Measurements from ENCODE around the gene CWH43.
"Not testable (repeated sequence)": the region's sequence is repeated elsewhere in the genome, so short reads cannot be mapped to it uniquely, and the experiment has no call there.

CWH43 gene

DNA sequence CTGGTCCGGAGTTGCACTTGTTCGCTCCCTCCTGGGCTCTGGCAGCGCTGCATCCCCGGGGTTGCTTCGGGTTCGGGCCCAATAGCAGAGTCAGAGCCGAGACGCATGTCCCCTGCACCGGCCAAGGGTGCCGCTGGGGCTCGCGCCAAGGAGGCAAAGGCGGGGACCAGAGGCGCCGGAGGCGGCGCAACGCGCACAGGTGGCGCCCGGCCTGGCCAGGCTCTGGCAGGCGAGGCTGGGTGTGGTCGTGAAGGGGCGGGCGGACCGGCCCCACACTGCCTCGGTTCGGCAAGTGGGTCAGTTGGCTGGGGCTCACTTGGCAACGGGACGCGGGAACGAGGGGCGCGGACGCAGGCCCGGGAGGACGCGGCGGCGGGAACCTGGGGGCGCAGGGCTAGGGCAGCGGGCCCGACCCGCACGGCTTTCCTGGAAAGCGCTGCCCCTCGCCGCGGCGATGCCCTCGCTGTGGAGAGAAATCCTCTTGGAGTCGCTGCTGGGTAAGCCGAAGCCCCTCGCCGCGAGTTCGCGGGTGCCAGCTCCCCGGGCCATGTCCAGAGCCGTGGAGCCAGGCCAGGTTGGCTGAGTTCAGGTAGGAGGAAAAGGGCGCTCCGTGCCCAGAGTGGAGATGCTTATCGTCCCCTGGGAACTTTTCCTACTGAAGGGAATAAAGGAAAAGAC lies at the start of gene CWH43:
TSS of gene CWH43 (plus strand) at position 300 of the 678 bp plus-strand sequence. CDS start at position 455, 155 bp downstream.
- DNase-seq, result no peak

DNA sequence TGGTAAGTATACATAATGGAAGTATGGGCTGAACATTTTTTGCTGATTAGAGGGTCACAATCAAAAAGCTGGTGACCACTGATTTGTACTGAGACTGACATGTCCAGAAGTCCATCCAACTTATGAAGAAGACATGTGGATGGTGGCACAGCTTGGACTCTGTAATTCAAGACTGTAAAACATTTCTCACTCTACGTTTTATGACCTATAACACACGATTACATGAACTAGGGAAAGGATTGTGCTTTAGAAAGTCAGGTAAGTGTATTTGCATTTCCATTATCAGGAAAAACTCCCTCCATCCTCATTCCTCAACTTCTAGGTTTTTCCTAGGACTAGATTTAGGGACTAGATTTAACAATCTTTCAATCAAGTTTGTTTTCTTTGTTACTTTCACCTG lies 49.0 kb upstream of the CWH43 start:
- DNase-seq, result no peak

DNA sequence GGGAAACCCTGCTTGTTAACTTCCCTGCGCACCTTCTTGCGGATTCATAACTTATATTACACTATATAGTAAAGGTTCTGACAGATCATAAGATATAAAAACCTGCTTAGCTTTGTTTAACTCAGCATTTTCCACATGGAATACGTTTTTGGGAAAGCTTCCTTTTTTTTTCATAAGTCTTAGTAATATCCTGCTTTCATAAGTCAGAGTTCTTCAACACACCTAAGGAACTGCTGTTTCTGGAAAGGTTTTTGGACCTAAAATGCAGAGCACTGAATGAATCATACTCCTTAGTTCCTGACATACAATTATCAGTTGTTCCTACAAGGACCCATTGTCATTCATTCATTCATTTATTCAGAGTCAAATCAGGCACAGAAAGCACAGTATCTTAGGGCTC lies 47.2 kb upstream of the CWH43 start:
- DNase-seq, result no peak

DNA sequence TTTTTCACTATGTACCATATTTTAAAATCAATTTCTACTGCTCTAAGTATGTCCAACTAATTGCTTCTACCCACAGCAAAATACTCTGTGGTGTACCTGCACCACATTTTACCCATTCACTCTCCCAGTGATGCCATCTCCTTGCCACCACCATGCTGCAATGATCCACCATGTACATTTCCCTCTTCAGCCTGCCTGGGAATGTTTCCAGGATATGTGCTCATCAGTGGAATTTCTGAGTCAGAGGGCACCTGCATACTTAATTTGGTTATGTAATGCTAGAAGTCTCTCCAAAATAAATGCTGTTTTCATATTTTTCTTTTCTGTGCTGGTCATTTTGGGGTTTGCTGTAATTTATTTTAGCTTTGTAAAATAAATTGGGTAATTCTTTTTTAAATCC lies 46.3 kb upstream of the CWH43 start:
- DNase-seq, result no peak

DNA sequence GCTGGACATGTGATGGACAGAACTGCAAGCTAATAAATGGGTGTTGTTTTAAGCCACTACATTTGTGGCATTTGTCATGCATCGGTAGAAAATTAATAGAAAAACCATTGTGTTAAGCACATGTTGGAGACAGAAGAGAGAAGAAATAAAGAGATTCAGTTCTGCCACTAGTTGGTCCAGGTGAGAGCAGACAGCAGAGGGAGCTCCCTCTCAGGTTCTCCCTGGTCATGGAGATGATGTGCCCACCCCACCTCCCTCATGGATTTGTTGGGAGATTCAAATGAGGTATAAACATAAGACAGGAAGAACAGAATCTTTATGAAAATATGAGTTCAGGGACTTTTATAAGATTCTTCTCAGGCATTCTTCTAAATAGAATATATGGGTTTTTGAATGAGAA lies 42.7 kb upstream of the CWH43 start:
- no peak for DNase-seq

DNA sequence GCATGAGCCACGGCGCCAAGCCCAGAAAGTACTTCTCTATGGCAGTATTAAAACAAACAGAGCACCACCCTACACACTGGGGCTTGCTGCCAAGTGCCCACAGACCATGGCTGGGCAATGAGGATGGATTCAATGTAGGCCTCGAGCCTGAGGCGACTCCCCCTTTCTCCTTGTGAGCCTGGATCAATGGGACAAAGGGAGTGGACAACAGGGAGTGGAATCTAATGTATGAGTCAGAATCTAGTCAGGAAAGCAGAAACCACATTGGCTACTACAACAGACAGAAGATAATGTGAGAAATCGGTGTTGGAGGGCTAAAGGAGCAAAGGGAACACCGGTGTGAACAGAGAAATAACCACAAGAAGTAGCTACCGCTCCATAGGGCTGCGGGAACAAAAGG lies 41.8 kb upstream of the CWH43 start:
- no peak for DNase-seq

DNA sequence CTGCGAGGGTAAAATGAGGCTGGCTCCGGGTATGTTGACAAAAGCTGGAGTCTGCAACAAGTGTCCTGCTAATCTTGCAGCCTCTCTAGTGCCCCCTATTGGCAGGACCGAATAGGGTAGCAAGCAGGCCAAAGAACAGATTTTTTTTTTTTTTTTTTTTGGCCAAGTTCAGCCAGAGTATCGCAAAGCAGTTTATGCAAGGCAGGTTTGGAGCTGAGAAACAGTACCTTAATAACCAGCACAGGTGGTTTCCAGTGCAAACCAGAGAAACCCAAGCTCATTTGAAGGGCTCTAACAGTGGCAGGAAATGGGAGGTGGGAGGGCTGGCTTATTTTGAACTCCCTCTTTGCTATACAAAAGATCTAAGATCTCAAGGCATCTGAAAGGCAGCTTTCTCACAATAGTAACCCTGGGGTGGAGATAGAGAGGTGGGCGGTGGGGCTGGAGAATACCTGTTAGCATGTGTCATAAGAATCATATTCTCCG lies 41.3 kb upstream of the CWH43 start:
- DNase-seq, result no peak

DNA sequence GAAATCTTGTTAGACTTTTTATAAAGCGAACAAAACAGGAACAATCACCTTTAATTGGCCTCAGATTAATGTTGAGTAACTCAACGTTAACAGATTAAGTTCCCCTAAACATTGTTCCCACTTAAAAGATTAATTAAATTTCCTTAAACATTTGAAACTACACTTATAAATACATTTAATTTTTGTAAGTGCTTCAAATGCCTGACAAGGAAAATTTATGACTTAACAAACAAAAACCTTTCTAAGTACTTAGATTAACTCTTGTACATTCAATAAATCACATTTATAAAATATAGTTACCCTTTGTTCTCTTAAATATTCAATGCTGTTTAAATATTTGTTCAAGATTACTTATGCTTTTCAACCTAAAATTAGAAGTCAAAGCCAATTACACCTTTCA lies 40.1 kb upstream of the CWH43 start:
- no peak for DNase-seq

DNA sequence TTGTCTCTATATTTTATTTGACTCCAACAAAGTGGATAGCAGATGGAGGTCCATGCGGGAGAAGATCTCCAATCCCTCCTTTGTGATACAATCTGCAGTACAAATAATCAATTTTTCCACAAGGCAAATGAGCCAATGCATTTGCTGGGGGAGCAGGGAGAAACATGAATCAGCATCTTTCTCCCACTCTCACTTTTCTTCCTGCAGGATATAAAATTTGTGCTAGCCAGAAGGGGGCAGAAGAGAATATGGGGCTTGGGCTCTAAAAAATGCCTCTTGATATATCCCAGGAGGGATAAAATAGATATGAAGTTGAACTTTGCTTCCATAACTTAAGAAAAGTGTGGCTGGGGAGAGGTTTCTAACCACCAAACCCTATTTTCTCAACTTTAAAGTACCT lies 38.3 kb upstream of the CWH43 start:
- DNase-seq, result no peak

DNA sequence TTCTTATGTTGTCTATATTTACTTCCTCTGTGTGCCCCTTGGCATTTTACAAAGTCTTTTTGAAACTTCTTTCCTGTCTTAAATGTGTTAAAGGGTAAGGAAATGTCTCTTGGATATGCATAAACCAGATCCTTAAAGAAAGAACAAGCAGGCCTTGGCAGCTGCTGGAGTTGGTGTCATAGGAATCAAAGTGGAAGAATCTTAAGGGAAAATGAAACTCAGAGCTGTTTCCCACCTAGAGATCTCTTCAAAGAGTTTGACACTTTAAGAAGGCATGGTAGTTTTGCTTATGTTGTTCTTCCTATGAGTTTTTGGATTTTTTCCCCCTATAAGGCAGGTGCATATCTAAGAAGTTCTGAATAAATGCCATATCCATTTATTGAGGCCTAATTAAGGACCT lies 37.0 kb upstream of the CWH43 start:
- no peak for DNase-seq

DNA sequence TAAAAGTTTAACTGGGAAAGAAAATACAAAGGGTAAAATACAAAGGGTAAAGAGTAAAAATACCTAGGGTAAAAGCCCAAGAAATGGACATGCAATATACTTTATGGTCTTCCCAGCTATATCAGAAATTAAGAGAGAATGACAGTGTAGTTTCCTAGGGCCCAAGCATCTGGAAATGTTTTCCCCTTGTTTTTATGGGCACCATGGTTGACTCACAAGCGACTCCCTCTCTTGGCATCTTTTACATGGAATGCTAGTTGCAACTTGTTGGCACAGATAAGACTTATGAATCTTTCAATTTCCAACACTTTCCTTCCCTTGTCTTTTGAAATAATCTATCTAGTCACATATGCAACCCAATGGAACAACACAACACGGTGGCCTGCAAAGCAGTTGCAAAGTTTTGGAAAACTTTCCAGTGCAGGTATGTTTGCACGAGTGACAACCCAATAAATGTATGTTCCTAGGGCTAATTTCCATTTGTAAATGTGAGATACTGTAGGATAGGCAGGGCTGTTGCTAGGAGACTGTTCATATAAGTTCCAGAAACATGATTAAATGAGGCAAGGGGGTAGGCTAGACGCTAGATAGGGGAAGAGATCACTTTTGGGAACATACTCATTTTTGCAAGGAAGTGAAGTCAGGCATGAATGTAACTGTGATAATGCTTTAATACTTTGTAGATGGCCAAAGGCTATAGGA lies 36.4 kb upstream of the CWH43 start:
- no peak for DNase-seq

DNA sequence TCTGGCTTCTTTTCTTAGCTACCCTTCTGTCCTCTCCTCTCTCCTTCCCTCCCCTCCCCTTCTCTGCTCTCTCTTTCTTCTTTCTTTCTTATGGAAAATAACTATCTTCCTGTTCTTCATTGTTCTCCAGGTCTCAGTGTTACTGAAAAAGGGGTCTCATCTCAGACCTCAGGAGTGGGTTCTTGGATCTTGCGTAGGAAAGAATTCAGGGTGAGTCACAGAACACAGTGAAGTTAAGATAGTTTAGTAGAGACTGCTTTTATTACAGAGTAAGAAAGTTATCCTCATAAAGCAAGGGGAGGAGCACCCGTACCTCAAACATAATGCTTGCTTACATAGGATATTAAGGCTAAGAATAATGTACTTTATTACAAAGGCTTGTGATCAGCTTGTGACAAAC lies 31.8 kb upstream of the CWH43 start:
- DNase-seq, result no peak

DNA sequence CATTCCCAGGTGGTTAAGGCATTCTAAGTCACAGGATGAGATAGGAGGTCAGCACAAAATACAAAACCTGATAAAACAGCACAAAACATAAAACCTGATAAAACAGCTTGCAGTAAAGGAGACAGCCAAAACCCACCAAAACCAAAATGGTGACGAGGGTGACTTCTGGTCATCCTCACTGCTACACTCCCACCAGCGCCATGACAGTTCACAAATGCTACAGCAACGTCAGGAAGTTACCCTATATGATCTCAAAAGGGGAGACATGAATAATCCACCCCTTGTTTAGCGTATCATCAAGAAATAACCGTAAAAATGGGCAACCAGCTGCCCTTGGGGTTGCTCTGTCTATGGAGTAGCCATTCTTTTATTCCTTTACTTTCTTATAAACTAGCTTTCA lies 28.7 kb upstream of the CWH43 start:
- DNase-seq, result not testable (repeated sequence)

DNA sequence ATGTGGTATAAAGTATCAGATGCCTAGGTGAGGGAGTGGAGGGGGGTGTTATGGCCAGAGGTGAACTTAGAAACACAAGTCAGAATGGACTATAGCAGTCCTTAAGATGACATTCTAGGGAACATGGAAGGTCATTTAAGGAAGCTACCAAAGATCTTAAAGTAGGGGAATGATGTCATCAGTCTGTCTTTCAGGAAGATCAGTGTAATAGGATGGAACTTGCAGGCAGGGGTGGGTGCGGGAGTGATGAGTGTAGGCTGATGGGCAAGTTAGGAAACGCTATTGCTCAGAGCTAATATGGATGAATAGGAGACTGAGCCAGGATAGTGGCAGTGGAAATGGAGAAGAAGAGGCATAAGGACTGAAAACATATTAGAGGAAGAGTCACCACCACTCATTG lies 27.5 kb upstream of the CWH43 start:
- no peak for DNase-seq

DNA sequence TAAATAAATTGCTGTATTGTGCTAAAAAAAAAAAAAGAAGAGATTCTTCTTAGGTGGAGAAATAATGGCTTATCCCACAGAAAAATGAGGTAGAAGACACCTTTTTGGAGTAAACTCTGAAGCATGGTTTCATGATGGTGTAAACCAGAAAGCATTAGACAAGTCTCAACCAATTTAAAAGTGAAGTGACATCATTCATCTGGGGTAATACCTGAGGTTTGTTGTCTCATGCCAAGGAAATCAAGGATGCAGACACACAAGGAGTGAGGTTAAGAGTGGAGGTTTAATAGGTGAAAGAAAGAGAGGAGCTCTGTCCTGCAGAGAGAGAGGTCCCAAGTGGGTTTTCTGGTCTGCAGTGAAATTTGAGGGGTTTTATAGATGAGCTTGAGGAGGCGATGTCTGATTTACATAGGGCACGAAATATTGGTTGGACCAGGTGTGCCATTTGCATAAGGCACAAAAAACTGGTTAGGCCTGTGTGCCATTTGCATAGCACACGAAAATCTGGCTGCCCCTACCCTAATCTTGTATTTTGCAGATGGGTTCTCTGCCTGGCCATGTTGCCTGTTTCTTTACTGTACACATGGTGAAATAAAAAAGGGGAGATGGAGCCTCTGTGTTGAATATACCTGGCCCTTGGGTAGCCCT lies 25.0 kb upstream of the CWH43 start:
- no peak for DNase-seq

DNA sequence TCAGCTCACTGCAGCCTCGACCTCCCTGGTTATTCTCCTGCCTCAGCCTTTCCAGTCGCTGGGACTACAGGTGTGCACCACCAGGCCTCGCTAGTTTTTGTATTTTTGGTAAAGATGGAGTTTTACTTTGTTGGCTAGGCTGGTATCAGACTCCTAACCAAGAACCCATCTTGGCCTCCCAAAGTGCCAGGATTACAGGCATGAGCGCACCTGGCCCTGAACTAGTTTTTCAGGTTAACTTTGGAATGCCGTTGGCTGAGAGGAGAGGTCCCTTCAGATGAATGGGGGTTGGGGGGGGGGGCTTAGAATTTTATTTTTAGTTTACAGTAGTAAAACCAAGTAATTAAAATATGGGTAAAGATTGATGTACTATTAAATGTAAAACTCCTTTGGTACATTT lies 23.4 kb upstream of the CWH43 start:
- no peak for DNase-seq

DNA sequence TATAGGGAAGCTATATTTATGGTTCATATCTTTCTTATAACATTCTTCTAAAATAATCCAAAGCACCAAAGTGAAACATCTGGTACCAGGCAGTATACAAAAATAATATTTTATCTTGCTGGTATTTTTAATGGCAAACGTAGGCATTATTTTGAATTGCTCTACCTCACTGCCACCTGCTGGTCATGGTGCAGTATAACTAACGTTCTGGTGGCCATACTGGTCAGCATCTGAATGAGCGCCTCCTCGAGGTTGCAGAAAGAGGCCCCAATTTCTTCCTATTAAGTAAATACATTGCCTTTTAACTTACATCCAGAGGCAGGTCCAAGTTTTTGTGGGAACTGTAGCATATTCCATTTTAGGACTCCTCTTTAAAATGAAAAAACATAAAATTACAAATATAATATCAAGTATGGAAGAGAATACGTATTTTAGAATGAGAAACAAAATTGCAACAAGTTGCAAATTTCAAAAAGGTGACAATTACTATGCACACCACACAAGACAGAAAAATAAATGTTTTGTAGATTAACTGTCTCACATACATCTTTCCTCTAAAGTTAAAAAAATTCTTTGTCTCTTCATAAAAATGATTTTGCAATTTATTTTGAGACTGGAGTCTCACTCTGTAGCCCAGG lies 22.9 kb upstream of the CWH43 start:
- peak in 43 of 56 donors; percentile 3 to 76 (median 39) for DNase-seq

DNA sequence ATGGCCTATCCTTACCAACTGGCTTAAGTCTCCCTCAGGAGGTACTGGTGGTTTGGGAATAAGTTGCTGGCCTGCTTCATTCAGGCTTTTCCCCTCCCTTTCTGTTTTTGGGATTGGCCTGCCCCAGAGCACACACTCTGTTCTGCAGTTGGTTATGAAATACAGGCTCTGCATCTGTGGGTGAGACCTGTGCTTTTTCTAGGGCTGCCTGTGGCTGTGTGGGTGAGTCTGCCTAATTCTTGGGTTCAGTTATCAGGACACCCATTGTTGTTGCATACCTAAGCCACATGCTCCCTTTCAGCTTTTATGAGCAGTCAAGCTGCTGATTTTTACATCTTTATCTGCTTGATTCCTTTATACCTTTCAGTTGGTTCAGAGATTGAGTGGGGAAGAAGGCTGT lies 19.0 kb upstream of the CWH43 start:
- no peak for DNase-seq

DNA sequence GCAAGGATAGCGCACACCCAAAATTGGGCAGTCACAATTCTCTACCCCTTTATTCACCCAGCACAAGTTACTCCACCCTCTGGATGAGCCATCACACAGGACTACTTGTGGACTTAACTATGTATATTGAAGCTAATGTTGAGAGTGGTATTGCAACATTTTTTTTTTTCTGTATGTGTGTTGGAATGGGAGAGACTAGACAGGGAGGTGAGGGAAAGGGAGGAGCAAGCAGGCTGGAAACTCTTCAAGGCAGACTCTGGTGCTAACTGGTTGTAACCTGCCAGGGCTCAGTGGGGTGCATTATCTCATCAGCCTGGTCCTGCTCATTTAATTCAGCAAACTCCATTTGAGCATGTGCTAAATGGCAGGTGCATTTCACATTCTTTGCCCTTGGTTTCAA lies 18.4 kb upstream of the CWH43 start:
- DNase-seq, result no peak

DNA sequence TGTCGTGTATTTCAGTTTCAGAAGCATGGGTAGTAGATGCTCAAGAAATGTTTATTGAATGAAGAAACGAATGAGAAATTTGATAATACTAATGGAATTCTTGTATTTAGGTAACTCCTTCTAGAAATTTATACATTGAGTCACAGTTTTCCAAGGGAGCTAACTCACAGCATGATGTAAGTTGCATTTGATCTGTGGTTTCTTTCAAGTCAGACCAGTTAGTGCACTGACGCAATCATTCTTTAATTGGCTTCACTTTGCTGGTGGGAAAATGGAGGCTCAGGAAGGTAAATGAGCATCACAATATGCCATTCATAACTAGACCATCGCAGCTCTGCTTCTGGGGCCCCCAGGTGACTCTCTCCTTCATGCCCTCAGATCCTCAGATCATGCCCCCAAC lies 17.3 kb upstream of the CWH43 start:
- no peak for DNase-seq

DNA sequence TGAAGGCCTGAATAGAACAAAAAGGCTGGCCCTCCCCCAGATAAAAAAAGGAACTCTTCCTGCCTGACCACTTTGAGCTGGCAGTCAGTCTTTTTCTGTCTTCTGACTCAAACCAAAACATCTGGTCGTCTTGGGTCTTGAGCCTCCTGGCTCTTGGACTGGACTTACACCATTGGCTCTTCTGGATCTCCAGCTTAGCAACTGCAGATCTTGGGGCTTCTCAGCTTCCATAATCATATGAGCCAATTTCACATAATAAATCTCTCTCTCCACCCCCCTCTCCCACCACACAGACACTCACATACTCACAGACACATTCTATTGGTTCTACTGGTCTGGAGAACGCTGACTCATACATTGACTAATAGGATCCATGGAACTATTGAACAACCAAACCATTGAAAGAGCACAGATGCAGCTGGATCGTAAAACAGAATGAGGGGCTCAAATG lies 15.6 kb upstream of the CWH43 start:
- peak in 3 of 56 donors; percentile 1 to 21 (median 15) for DNase-seq
